ENCODE measurements around the gene GMCL1. TPM values are rescaled to one million over a fixed set of nuclear protein-coding genes. Genes with fewer than 3 reads are reported as not detected.
A peak's percentile ranks its signal among the peaks of the same experiment; 100 is the strongest.

The GMCL1 gene
- total RNA-seq, 1 donor from 2014 or later, result 10.4 TPM

DNA sequence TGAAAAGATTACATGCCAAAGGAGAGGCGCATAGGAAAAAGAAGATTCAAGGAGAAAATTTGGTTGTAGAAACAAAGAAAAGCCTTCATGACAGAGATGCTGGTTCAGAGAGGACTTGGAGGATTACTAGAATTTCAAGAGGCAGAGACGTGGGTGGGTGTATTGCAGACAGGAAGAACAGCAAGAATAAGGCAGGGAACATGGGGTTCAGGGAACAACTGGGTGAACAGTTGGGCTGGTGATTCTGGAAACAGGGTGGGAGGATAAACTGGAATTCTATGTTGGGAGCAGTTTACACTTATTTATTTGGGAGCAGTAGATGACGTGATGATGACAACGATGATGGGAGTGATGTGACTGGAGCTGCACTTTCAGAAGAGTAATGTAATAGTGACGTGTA lies 18.4 kb upstream of the GMCL1 start:
- H3K4me1 ChIP-seq, result no peaks in the 10 kb centered on the region
- no peaks in the 10 kb centered on the region for H3K9me3 ChIP-seq
- no peaks in the 10 kb centered on the region for H3K27me3 ChIP-seq
- H3K36me3 ChIP-seq, result peaks cover 66 to 85% of the 10 kb centered on the region in 2 donors
- H3K27ac ChIP-seq, result no peak overlapping the region
- intact Hi-C loops (cut with DNase I), result no loop called here
- TF ChIP-seq, protein P1, sequence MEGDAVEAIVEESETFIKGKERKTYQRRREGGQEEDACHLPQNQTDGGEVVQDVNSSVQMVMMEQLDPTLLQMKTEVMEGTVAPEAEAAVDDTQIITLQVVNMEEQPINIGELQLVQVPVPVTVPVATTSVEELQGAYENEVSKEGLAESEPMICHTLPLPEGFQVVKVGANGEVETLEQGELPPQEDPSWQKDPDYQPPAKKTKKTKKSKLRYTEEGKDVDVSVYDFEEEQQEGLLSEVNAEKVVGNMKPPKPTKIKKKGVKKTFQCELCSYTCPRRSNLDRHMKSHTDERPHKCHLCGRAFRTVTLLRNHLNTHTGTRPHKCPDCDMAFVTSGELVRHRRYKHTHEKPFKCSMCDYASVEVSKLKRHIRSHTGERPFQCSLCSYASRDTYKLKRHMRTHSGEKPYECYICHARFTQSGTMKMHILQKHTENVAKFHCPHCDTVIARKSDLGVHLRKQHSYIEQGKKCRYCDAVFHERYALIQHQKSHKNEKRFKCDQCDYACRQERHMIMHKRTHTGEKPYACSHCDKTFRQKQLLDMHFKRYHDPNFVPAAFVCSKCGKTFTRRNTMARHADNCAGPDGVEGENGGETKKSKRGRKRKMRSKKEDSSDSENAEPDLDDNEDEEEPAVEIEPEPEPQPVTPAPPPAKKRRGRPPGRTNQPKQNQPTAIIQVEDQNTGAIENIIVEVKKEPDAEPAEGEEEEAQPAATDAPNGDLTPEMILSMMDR (IDR thresholded peaks at IDR 0.05), result no peak
- no peak overlapping the region for H3K4me3 ChIP-seq
- DNase-seq (ENCODE audit: low spot score in 2 of 2), result no peak

DNA sequence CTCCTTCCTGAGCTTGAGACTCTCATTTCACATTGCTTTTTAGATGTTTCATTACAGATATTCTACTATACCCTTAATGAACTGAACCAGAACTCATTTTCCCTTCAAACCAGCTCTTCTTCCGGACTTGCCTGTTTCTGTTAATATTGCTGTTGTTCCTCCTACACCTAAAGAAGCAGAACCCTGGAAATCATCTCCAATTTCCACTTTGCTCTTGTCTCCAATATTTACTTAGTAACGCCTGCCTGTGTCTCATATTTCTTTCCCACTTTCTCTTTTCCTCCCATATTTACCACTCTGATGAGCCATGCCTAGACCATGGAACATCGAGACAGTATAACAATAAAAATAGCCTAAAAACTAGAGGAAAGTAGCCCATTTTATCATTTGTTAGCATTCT lies 17.9 kb upstream of the GMCL1 start:
- Histone ChIP-seq H3K36me3 (peaks cover 60 to 79% of the 10 kb centered on the region in 2 donors), H3K4me1 (no peaks in the 10 kb centered on the region), H3K9me3 (no peaks in the 10 kb centered on the region), H3K27me3 (no peaks in the 10 kb centered on the region), H3K4me3 (no peak overlapping the region), H3K27ac (no peak overlapping the region)
- TF ChIP-seq, protein P1 (IDR thresholded peaks at IDR 0.05), result no peak
- no peak for DNase-seq (ENCODE audit: low spot score in 2 of 2)
- intact Hi-C loops (cut with DNase I), result no loop called here

- no peak for DNase-seq (ENCODE audit: low spot score in 2 of 2)
- Histone ChIP-seq H3K36me3 (peaks cover 31 to 57% of the 10 kb centered on the region in 2 donors), H3K27ac (peak overlapping the region; percentile 20 to 42), H3K4me1 (peaks cover 0 to 3% of the 10 kb centered on the region in 2 donors), H3K27me3 (no peaks in the 10 kb centered on the region), H3K9me3 (no peaks in the 10 kb centered on the region), H3K4me3 (no peak overlapping the region)
- intact Hi-C loops (cut with DNase I), result loop anchor here (5.0 kb wide), 1 partner anchor 73 kb away; the partner anchor contains the start of gene ANXA4
- TF ChIP-seq, protein P1 (IDR thresholded peaks at IDR 0.05), result no peak
Measured at GRCh38 chr2:69815717-69816116, 13.7 kb upstream of the GMCL1 start.

DNA sequence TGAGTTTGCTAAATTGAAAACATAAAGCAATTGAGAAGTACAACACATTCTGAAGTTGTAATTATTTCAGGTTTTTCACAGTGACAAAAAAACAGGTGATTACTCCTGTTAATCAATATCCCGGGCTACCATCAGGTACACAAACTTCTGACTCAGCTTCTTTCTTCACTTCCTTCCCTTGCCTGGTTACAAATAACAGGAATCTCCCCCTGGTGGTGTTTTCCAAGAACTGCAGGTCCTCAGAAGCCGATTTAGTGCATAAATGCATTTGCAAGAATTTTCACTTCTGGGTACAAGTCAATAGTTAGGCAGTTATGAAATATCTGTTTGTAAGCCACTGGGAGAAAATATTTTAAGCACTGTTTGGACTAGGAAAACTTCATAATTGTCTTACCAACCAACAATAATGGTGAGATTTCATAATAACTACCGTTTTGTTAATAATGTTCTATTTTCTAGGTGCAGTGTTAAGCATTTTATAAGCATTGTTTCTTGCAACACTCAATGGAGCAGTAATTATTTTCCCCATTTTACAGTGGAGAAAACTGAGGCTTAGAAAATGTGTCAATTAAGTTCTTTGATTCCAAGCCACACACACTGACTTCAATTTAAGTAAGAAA lies 12.4 kb upstream of the GMCL1 start:
- peaks cover 0 to 3% of the 10 kb centered on the region in 2 donors for H3K4me1 ChIP-seq
- no peak overlapping the region for H3K4me3 ChIP-seq
- no peak overlapping the region for H3K27ac ChIP-seq
- H3K36me3 ChIP-seq, result peaks cover 27 to 58% of the 10 kb centered on the region in 2 donors
- intact Hi-C loops (cut with DNase I), result loop anchor here (1.0 to 5.0 kb wide), 2 partner anchors 75 to 93 kb away; partner anchors contain the start of gene ANXA4
- no peaks in the 10 kb centered on the region for H3K9me3 ChIP-seq
- no peaks in the 10 kb centered on the region for H3K27me3 ChIP-seq
- TF ChIP-seq, protein P1 (IDR thresholded peaks at IDR 0.05), result peak; percentile 89 to 93 (median 92)
- peak in 1 of 2 donors; percentile 92 for DNase-seq (ENCODE audit: low spot score in 2 of 2)

- Histone ChIP-seq H3K27ac (no peak overlapping the region), H3K36me3 (peaks cover 18 to 51% of the 10 kb centered on the region in 2 donors), H3K4me3 (no peak overlapping the region), H3K4me1 (peaks cover 0 to 3% of the 10 kb centered on the region in 2 donors), H3K27me3 (no peaks in the 10 kb centered on the region), H3K9me3 (no peaks in the 10 kb centered on the region)
- DNase-seq (ENCODE audit: low spot score in 2 of 2), result no peak
- TF ChIP-seq, protein P1 (IDR thresholded peaks at IDR 0.05), result no peak
- intact Hi-C loops (cut with DNase I), result loop anchor here (1.0 to 5.0 kb wide), 2 partner anchors 76 to 94 kb away; partner anchors contain the start of gene ANXA4
Measured at GRCh38 chr2:69817729-69818501, 11.5 kb upstream of the GMCL1 start.

Measured in ascending aorta (tissue), 2 donors.